HG03097 (cell line): ENCODE results near the gene CARM1.
"Not testable (repeated sequence)": the region's sequence is repeated elsewhere in the genome, so short reads cannot be mapped to it uniquely, and the experiment has no call there.

Experiments
- ATAC-seq: cut with Tn5 transposase; IDR thresholded peaks from one replicate; pipeline ENCODE4 v1.9.1; 2021; ENCODE audit not compliant: unreplicated experiment, low FRiP score

Gene CARM1

GRCh38 chr19:10923260-10924112 is 52.1 kb downstream of the CARM1 start:
- ATAC-seq: no peak

GRCh38 chr19:10924597-10924996 is 53.2 kb downstream of the CARM1 start:
- no peak for ATAC-seq

- ATAC-seq: no peak
Observed at GRCh38 chr19:10927730-10928562, 56.6 kb downstream of the CARM1 start.

DNA sequence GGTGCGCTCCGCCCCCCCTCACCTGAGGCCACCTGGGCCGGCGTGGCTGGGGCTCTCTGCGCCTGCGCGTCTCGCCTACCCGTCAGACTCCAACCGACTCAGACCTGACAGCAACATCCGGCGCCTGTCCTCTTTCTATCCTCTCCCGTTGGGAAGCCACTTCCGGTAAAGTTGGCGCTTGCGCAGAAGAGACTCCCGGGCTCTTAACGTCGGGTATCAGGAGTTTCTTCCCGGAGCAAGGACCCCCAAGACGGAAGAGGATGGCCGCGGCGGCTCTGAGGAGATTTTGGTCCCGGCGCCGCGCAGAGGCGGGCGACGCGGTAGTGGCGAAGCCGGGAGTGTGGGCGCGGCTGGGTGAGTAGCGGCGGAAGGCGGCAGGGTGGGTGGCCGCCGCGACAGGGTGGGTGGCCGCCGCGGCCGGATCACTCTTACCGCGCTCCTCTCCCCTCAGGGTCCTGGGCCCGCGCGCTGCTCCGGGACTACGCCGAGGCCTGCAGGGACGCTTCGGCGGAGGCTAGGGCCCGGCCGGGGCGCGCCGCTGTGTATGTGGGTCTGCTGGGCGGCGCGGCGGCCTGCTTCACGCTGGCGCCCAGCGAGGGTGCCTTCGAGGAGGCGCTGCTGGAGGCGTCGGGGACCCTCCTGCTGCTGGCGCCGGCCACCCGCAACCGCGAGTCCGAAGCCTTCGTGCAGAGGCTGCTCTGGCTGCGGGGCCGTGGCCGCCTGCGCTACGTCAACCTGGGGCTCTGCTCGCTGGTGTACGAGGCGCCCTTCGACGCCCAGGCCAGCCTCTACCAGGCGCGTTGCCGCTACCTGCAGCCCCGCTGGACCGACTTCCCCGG is 57.4 kb downstream of the CARM1 start, which contains the start of the genes TIMM29 and YIPF2:
Gene TIMM29, plus strand, starts transcription at position 249 of the 839 bp plus-strand sequence. Its CDS starts 12 bp downstream, at position 261.
Gene YIPF2, minus strand, starts transcription at position 77 of the 839 bp plus-strand sequence. CDS start 229 bp downstream, outside the sequence.
- peak; percentile 75 for ATAC-seq

DNA sequence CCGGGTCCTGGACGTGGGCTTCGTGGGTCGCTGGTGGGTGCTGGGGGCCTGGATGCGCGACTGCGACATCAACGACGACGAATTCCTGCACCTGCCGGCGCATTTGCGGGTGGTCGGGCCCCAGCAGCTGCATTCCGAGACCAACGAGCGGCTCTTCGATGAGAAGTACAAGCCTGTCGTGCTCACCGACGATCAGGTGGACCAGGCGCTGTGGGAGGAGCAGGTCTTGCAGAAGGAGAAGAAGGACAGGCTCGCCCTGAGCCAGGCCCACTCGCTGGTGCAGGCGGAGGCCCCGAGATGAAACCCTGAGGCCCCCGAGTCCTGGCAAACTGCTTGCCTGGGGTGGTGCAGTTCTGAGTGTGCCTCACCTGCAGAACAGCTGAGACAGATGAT is 58.0 kb downstream of the CARM1 start:
- no peak for ATAC-seq

DNA sequence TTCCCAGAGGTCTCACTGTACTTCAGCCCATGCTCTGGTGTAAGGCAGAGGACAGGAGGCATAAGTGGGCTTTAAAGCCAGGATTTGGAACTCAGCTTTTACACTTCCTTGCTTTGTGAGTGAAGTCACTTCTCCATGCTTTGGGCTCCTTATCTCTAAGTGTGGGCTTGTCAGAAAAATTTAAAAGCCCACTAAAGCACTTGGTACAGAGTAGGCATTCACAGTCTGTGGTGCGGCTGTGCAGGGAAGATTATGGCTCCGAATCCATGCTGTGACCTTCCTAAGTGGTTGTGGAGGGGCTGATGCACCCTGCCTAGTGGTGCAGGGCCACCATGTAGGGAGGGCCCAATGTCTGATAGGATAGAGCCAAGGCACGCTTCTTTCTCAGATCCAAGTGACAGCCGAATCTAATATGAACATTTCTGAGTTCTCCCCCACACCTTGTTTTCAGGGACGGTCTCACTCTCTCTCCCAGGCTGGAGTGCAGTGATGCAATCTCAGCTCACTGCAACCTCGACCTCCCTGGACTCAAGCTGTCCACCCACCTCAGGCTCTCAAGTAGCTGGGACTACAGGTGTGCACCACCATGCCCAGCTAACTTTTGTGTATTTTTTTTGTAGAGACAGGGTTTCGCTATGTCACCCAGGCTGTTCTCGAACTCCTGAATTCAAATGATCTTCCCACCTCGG is 64.2 kb downstream of the CARM1 start:
- no peak for ATAC-seq

- no peak for ATAC-seq
Observed at GRCh38 chr19:10936661-10937084, 65.3 kb downstream of the CARM1 start.

- ATAC-seq: not testable (repeated sequence)
Observed at GRCh38 chr19:10941649-10942048, 70.3 kb downstream of the CARM1 start.

- not testable (repeated sequence) for ATAC-seq
Observed at GRCh38 chr19:10943412-10943811, 72.1 kb downstream of the CARM1 start.

GRCh38 chr19:10945264-10945663 is 73.9 kb downstream of the CARM1 start:
- no peak for ATAC-seq

DNA sequence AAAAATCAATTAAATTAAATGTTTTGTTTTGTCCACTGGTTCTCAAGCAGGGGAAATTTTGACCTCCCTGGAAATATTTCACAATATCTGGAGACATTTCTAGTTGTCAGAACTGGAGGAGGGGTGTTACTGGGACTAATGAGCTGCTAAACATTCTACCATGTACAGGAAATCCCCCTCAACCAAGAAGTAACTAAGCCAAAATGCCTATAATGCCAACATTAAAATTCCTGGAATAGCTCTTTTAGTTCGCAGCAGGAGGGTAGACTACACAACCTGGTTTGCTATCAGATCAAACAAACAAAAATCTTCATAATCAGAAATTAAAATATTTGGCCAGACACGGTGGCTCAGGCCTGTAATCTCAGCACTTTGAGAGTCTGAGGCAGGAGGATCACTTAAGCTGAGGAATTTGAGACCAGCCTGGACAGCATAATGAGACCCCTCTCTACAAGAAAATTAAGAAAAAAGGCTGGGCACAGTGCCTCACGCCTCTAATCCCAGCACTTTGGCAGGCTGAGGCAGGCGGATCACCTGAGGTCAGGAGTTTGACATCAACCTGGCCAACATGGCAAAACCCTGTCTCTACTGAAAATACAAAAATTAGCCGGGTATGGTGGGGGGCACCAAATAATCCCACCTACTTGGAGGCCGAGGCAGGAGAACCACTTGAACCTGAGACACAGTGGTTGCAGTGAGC is 75.8 kb downstream of the CARM1 start:
- no peak for ATAC-seq

- ATAC-seq: no peak
Observed at GRCh38 chr19:10952809-10953208, 81.5 kb downstream of the CARM1 start.

DNA sequence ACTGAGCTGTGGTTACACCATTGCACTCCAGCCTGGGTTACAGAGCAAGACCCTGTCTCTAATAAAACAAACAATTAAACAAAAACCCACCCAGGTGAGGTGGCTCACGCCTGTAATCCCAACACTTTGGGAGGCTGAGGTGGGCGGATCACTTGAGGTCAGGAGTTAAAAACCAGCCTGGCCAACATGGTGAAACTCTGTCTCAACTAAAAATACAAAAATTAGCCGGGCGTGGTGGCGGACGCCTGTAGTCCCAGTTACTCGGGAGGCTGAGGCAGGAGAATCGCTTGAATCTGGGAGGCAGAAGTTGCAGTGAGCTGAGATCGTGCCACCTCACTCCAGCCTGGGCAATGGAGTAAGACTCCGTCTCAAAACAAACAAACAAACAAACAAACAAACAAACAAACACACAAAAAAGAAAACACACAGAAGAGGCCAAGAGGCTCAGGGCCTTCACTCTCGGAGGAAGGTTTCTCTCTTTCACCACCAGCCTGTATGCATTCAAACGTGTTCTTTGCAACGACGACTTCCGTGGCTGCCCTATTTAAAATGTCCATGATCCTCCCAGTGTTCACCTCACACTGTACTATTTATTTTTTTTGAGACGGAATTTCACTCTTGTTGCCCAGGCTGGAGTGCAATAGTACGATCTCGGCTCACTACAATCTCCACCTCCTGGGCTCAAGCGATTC is 88.1 kb downstream of the CARM1 start:
- ATAC-seq: not testable (repeated sequence)

DNA sequence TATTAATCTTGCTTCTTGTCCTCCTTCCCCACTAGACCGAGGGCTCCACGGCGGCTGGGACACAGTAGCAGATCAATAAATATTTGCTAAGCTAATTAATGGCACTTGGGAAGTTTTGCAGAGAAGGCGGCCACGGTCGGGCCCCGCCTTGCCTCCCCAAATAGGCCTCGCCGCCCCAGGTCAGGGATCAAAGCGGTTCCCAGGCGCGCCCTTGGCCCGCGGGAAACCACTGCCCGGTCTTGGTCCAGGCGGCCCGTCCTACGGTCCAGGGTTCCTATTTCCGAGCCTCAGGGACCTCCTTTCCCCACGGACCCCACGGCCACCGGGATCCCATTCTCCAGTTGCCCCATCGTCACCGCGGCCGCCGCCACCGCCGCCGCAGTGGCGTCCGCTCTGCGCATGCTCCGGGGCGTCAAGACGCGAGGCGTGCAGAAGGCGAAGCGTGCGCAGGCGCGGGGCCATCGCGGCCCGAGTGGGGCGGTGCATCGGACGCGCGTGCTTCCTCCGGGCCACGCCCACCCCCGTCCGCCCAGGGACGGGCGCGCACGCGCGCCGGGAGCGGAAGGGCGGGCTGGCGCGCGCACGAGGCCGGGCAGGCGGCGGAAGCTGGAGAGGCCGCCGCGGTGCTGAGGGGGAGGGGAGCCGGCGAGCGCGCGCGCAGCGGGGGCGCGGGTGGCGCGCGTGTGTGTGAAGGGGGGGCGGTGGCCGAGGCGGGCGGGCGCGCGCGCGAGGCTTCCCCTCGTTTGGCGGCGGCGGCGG is 89.1 kb downstream of the CARM1 start, which contains the start of gene SMARCA4:
Gene SMARCA4, plus strand, starts transcription at position 717 of the 759 bp plus-strand sequence. CDS start 23,122 bp downstream, outside the sequence.
- peak; percentile 75 for ATAC-seq

GRCh38 chr19:10961073-10961860 is 89.9 kb downstream of the CARM1 start:
- ATAC-seq: peak; percentile 36

DNA sequence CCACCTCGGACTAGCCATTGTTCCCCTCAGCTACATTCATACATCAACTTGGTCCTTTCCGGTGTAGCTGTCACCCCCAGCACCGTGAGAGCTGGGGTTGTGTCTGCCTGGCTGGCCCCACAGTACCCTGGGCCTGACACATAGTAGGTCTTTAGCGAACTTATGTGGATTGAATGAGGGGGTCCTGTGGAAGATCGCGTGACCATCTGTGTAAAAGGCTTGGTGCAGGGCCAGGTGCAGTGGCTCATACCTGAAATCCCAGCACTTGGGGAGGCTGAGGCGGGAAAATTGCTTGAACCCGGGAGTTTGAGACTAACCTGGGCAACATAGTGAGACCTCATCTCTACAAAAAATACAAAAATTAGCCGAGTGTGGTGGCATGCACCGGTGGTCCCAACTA is 91.5 kb downstream of the CARM1 start:
- no peak for ATAC-seq

DNA sequence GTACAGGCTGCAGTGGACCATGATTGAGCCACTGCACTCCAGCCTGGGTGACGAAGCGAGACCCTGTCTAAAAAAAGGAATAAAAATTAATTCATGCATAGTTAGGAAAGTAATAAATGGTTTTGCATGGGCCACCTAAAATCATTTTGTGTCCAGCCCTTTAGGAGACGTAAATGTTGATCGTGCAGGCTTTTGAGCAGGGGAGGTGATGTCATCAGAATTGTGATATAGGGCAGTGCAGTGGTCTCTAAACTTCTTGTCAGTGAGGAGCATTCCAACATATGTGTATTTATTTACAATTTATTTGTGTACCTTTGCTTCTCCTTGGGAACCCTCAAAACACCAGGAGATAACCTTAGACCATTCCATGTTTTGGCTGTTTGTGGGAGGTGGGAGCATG is 92.5 kb downstream of the CARM1 start:
- ATAC-seq: no peak
